ENCODE results near the gene SLC46A1.

Gene SLC46A1

DNA sequence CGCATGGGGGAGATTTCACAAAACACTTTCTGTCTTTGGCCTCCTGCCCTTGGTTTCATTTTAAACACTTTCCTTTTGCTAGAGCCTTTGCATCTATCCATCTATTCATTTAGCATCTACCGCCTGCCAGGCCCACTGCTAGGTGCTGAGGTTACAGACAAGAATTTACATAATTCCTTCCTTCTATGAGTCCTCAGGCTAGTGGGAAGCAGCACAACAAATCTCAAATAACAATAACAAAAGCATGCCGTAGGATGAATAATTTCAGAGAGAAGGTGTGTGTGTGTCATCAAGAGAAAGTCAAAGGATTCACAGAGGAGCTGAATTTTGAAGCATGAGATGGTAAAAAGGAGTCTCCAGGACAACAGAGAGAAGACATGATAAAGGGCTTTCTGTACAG is 6.1 kb upstream of the SLC46A1 start:
- no peak for DNase-seq (ENCODE audit: low read depth)
- H3K4me3 ChIP-seq (ENCODE audit: low read depth, low read length), result no peak overlapping the region
- TF ChIP-seq, protein P1, sequence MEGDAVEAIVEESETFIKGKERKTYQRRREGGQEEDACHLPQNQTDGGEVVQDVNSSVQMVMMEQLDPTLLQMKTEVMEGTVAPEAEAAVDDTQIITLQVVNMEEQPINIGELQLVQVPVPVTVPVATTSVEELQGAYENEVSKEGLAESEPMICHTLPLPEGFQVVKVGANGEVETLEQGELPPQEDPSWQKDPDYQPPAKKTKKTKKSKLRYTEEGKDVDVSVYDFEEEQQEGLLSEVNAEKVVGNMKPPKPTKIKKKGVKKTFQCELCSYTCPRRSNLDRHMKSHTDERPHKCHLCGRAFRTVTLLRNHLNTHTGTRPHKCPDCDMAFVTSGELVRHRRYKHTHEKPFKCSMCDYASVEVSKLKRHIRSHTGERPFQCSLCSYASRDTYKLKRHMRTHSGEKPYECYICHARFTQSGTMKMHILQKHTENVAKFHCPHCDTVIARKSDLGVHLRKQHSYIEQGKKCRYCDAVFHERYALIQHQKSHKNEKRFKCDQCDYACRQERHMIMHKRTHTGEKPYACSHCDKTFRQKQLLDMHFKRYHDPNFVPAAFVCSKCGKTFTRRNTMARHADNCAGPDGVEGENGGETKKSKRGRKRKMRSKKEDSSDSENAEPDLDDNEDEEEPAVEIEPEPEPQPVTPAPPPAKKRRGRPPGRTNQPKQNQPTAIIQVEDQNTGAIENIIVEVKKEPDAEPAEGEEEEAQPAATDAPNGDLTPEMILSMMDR (IDR thresholded peaks at IDR 0.05; ENCODE audit: control insufficient read depth, extremely low read depth, insufficient read depth), result no peak

- H3K4me3 ChIP-seq (ENCODE audit: low read depth, low read length), result no peak overlapping the region
- DNase-seq (ENCODE audit: low read depth), result no peak
- TF ChIP-seq, protein P1 (IDR thresholded peaks at IDR 0.05; ENCODE audit: control insufficient read depth, extremely low read depth, insufficient read depth), result no peak
These were observed 1.9 kb upstream of the SLC46A1 start for GRCh38 chr17:28407974-28408306.

DNA sequence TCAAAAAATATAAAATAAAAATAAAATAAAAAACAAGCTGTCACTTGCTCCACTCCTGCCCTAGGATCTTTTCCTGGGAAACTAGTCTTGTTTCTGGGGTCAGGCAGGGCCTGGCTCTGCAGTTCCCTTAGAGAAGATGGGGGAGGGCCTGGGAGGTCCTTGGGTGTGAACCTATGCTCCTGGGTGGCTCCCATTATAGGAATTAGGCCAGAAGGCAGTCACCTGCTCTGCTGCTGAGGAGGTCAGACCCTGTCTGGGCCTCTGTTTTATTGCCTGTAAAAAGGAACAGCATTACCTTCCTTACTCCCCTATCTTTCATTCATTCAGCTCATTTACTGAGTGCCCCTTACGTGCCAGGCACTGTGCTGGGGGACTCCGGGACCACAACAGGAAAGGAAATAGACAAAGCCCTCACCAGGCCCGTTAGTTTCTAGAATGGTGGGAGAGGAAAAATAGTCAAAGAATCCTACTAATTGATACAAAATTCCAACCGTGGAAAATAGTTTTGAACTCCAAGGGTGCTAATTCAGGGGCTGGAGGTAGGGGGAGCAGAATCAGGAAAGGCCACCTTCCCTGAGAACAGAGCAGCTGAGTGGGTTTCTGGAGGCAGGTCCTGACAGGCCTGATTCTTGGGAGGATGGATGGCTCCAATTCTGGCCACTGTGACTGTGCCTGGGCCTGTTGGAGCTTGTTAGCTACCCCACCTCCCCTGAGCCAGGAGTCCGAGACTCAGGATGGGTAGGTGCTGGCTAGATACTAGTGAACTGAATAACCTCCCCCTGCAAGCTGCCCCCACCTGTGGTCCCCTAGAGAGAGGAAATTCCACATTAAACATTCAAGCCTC is 1.3 kb upstream of the SLC46A1 start:
- DNase-seq (ENCODE audit: low read depth), result no peak
- TF ChIP-seq, protein P1 (IDR thresholded peaks at IDR 0.05; ENCODE audit: control insufficient read depth, extremely low read depth, insufficient read depth), result no peak
- H3K4me3 ChIP-seq (ENCODE audit: low read depth, low read length), result no peak overlapping the region

DNA sequence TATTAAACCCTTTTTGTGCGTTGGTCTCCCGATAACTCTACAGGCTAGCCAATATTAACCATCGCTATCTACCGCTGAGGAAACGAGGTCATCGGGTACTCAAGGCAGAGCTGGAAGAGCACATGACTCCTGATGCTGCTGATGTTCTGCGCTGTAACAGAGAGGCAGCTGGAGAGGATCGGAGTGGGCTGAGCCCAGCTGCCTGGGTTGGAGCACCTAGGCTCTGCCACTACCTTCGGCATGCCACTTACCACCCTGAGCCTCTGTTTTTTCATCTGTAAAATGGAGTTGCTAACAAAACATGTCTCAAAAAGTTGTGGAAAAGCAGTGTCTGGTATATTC is 432 bp upstream of the SLC46A1 start:
- TF ChIP-seq, protein P1 (IDR thresholded peaks at IDR 0.05; ENCODE audit: control insufficient read depth, extremely low read depth, insufficient read depth), result no peak
- H3K4me3 ChIP-seq (ENCODE audit: low read depth, low read length), result peak overlapping the region; percentile 83
- DNase-seq (ENCODE audit: low read depth), result no peak

DNA sequence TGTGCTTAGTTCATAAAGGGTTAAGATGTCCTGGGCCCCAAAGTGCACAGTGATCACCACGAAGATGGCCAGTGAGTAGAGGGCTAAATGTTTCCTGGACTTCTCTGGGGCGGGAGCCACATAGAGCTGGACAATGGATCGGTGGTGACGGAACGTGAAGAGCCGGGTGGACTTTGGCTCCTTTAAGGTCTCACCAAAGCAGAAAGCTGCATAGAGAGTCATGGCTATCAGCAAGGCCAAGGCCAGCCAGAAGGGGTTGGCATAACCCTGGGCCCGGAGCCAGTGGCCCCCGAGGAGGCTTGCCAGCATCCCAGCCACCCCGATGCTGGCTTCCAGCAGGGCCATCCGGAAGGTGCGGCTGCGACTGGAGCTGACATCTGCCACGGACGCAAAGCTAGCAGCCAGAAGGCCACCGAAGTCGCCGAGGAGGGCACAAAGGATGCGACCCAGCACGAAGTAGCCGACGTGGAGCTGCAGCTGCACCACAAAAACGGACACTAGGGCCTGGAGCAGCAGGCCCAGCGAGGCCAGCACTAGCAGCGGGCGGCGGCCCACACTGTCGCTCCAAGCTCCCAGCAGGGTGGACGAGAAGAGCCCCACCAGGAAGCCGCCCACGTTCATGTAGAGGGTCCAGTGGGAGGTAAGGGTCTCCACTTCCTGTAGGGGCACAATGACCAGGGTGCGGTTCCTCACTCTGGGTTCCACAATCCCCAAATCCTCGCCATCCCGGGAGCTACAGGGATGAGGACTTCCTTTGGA is 1.0 kb downstream of the SLC46A1 start:
- H3K4me3 ChIP-seq (ENCODE audit: low read depth, low read length), result peak overlapping the region; percentile 83
- DNase-seq (ENCODE audit: low read depth), result no peak
- TF ChIP-seq, protein P1 (IDR thresholded peaks at IDR 0.05; ENCODE audit: control insufficient read depth, extremely low read depth, insufficient read depth), result no peak

- no peak overlapping the region for H3K4me3 ChIP-seq (ENCODE audit: low read depth, low read length)
- DNase-seq (ENCODE audit: low read depth), result no peak
- TF ChIP-seq, protein P1 (IDR thresholded peaks at IDR 0.05; ENCODE audit: control insufficient read depth, extremely low read depth, insufficient read depth), result no peak
These were observed 1.6 kb downstream of the SLC46A1 start for GRCh38 chr17:28404461-28404811.
